Activated CD4-positive, alpha-beta T cell treated with anti-CD3 and anti-CD28 coated beads, Interleukin-2, amount 10 ng/mL, durations not matched to agents 24 days and 14 days (primary cell): ENCODE measurements around the gene TMEM127. TPM values are rescaled to one million over a fixed set of nuclear protein-coding genes. Genes with fewer than 3 reads are reported as not detected.
"Not testable (repeated sequence)": the region's sequence is repeated elsewhere in the genome, so short reads cannot be mapped to it uniquely, and the experiment has no call there.

ENCODE experiments used
- DNase-seq: peaks from one replicate; pipeline ENCODE4 v3.0.0; 2022
- H3K27ac Mint-ChIP-seq: one replicate; pipeline ENCODE4 v1.8.0; 2022; ENCODE audit warnings: mild to moderate bottlenecking, mixed read lengths
- H3K27me3 Mint-ChIP-seq: one replicate; pipeline ENCODE4 v1.8.0; 2022; ENCODE audit warnings: mixed read lengths
- H3K36me3 Mint-ChIP-seq: one replicate; pipeline ENCODE4 v1.8.0; 2022; ENCODE audit warnings: low read depth, mild to moderate bottlenecking, mixed read lengths
- H3K4me1 Mint-ChIP-seq: one replicate; pipeline ENCODE4 v1.8.0; 2021; ENCODE audit warnings: mixed read lengths
- H3K4me3 Mint-ChIP-seq: one replicate; pipeline ENCODE4 v1.8.0; 2022; ENCODE audit warnings: mild to moderate bottlenecking, moderate library complexity, mixed read lengths
- H3K9me3 Mint-ChIP-seq: one replicate; pipeline ENCODE4 v1.8.0; 2021; ENCODE audit warnings: mixed read lengths
- intact Hi-C: fragments of 100-400 bp; cut with micrococcal nuclease; formaldehyde crosslinking; loops from one replicate; pipeline ENCODE4 v1.15.1; 2023
- total RNA-seq: library from RNA; stranded (reverse); gene quantifications from 2 replicates; pipeline ENCODE4 v1.2.3, GENCODE V29; 2022

Gene TMEM127
- total RNA-seq: 31.6 and 33.1 TPM in 2 replicates

GRCh38 chr2:96265840-96266679 lies at the start of gene TMEM127, which contains the start of gene CIAO1:
Gene TMEM127, minus strand, starts transcription at chr2:96265997. Its CDS starts 616 bp downstream, at chr2:96265381.
Gene CIAO1, plus strand, starts transcription at chr2:96266225. Its CDS starts 126 bp downstream, at chr2:96266351.
- H3K4me1 Mint-ChIP-seq: peaks cover 38% of the 10 kb centered on the region
- peak within 1 kb of the TSS; percentile 99 for H3K4me3 Mint-ChIP-seq
- H3K27ac Mint-ChIP-seq: peak within 1 kb of the TSS; percentile 98
- H3K27me3 Mint-ChIP-seq: no peaks in the 10 kb centered on the region
- H3K36me3 Mint-ChIP-seq: peaks cover 49% of the 10 kb centered on the region
- H3K9me3 Mint-ChIP-seq: no peaks in the 10 kb centered on the region
- intact Hi-C loops: loop anchor here (1.0 to 5.0 kb wide), 9 partner anchors 24 to 551 kb away; partner anchors contain the start of genes ANKRD36C, ARID5A, CNNM3 and DUSP2
- DNase-seq: peak; percentile 100

GRCh38 chr2:96315005-96315399 lies 49.2 kb upstream of the TMEM127 start:
- H3K9me3 Mint-ChIP-seq: no peaks in the 10 kb centered on the region
- peaks cover 45% of the 10 kb centered on the region for H3K4me1 Mint-ChIP-seq

GRCh38 chr2:96308248-96308647 lies 42.5 kb upstream of the TMEM127 start:
- H3K4me1 Mint-ChIP-seq: peaks cover 39% of the 10 kb centered on the region
- no peaks in the 10 kb centered on the region for H3K9me3 Mint-ChIP-seq
- H3K27ac Mint-ChIP-seq: no peak overlapping the region
- no peak for DNase-seq
- peaks cover 34% of the 10 kb centered on the region for H3K36me3 Mint-ChIP-seq
- intact Hi-C loops: no loop called here
- H3K4me3 Mint-ChIP-seq: no peak overlapping the region
- no peaks in the 10 kb centered on the region for H3K27me3 Mint-ChIP-seq

More at GRCh38 chr2:96315005-96315399, 49.2 kb upstream of the TMEM127 start:
- intact Hi-C loops: no loop called here
- peaks cover 20% of the 10 kb centered on the region for H3K36me3 Mint-ChIP-seq
- peak overlapping the region; percentile 74 for H3K4me3 Mint-ChIP-seq
- peak overlapping the region; percentile 92 for H3K27ac Mint-ChIP-seq
- no peak for DNase-seq
- H3K27me3 Mint-ChIP-seq: no peaks in the 10 kb centered on the region

- H3K27me3 Mint-ChIP-seq: no peaks in the 10 kb centered on the region
- H3K4me3 Mint-ChIP-seq: peak overlapping the region; percentile 100
- intact Hi-C loops: no loop called here
- peak overlapping the region; percentile 99 for H3K27ac Mint-ChIP-seq
- H3K4me1 Mint-ChIP-seq: peaks cover 50% of the 10 kb centered on the region
- H3K36me3 Mint-ChIP-seq: peaks cover 51% of the 10 kb centered on the region
- no peak for DNase-seq
- H3K9me3 Mint-ChIP-seq: no peaks in the 10 kb centered on the region
These were observed 40.6 kb upstream of the TMEM127 start for GRCh38 chr2:96306370-96306769.

GRCh38 chr2:96305979-96306308 lies 40.1 kb upstream of the TMEM127 start:
- no peaks in the 10 kb centered on the region for H3K9me3 Mint-ChIP-seq
- peak overlapping the region; percentile 100 for H3K4me3 Mint-ChIP-seq
- intact Hi-C loops: loop anchor here (1.0 kb wide), 5 partner anchors 15 to 203 kb away; partner anchors contain the start of genes CIAO1 and ITPRIPL1
- H3K27me3 Mint-ChIP-seq: no peaks in the 10 kb centered on the region
- peaks cover 54% of the 10 kb centered on the region for H3K4me1 Mint-ChIP-seq
- H3K27ac Mint-ChIP-seq: peak overlapping the region; percentile 99
- peaks cover 55% of the 10 kb centered on the region for H3K36me3 Mint-ChIP-seq
- DNase-seq: no peak

- H3K36me3 Mint-ChIP-seq: peaks cover 58% of the 10 kb centered on the region
- peak; percentile 97 for DNase-seq
- H3K27ac Mint-ChIP-seq: peak within 1 kb of the TSS; percentile 99
- no peaks in the 10 kb centered on the region for H3K27me3 Mint-ChIP-seq
- intact Hi-C loops: loop anchor here (1.0 kb wide), 5 partner anchors 16 to 204 kb away; partner anchors contain the start of genes CIAO1 and ITPRIPL1
- no peaks in the 10 kb centered on the region for H3K9me3 Mint-ChIP-seq
- H3K4me1 Mint-ChIP-seq: peaks cover 56% of the 10 kb centered on the region
- H3K4me3 Mint-ChIP-seq: peak within 1 kb of the TSS; percentile 100
These were observed 39.5 kb upstream of the TMEM127 start, which contains the start of gene SNRNP200 for GRCh38 chr2:96305091-96305978. Gene SNRNP200, minus strand, starts transcription at chr2:96305546. Its CDS starts 109 bp downstream, at chr2:96305437.

GRCh38 chr2:96304606-96305005 lies 38.8 kb upstream of the TMEM127 start:
- H3K9me3 Mint-ChIP-seq: no peaks in the 10 kb centered on the region
- DNase-seq: no peak
- peak overlapping the region; percentile 99 for H3K27ac Mint-ChIP-seq
- peaks cover 51% of the 10 kb centered on the region for H3K4me1 Mint-ChIP-seq
- H3K4me3 Mint-ChIP-seq: peak overlapping the region; percentile 100
- H3K36me3 Mint-ChIP-seq: peaks cover 64% of the 10 kb centered on the region
- intact Hi-C loops: loop anchor here (1.0 kb wide), 5 partner anchors 17 to 205 kb away; partner anchors contain the start of genes CIAO1 and ITPRIPL1
- H3K27me3 Mint-ChIP-seq: no peaks in the 10 kb centered on the region

- peaks cover 51% of the 10 kb centered on the region for H3K4me1 Mint-ChIP-seq
These were observed 36.1 kb upstream of the TMEM127 start for GRCh38 chr2:96301865-96302264.

GRCh38 chr2:96296925-96297324 lies 31.1 kb upstream of the TMEM127 start:
- Mint-ChIP-seq H3K27ac (no peak overlapping the region), H3K9me3 (no peaks in the 10 kb centered on the region), H3K27me3 (no peaks in the 10 kb centered on the region), H3K36me3 (peaks cover 81% of the 10 kb centered on the region), H3K4me3 (no peak overlapping the region), H3K4me1 (peaks cover 18% of the 10 kb centered on the region)
- intact Hi-C loops: no loop called here
- no peak for DNase-seq

More at GRCh38 chr2:96301865-96302264, 36.1 kb upstream of the TMEM127 start:
- no peak overlapping the region for H3K4me3 Mint-ChIP-seq
- H3K36me3 Mint-ChIP-seq: peaks cover 84% of the 10 kb centered on the region
- no peak for DNase-seq
- no peaks in the 10 kb centered on the region for H3K9me3 Mint-ChIP-seq
- no peaks in the 10 kb centered on the region for H3K27me3 Mint-ChIP-seq
- H3K27ac Mint-ChIP-seq: no peak overlapping the region
- intact Hi-C loops: no loop called here

- H3K27me3 Mint-ChIP-seq, H3K9me3 Mint-ChIP-seq, H3K27ac Mint-ChIP-seq, intact Hi-C loops, DNase-seq, H3K4me1 Mint-ChIP-seq, H3K4me3 Mint-ChIP-seq: not testable (repeated sequence)
- peaks cover 82% of the 10 kb centered on the region for H3K36me3 Mint-ChIP-seq
These were observed 28.5 kb upstream of the TMEM127 start for GRCh38 chr2:96294271-96294670.

- Mint-ChIP-seq H3K36me3 (peaks cover 79% of the 10 kb centered on the region), H3K4me3 (no peak overlapping the region), H3K27me3 (no peaks in the 10 kb centered on the region), H3K27ac (no peak overlapping the region), H3K4me1 (peaks cover 7% of the 10 kb centered on the region), H3K9me3 (no peaks in the 10 kb centered on the region)
- DNase-seq: no peak
- intact Hi-C loops: no loop called here
These were observed 26.0 kb upstream of the TMEM127 start for GRCh38 chr2:96291751-96292150.

- H3K36me3 Mint-ChIP-seq: peaks cover 83% of the 10 kb centered on the region
- H3K9me3 Mint-ChIP-seq: no peaks in the 10 kb centered on the region
- DNase-seq: no peak
- no peaks in the 10 kb centered on the region for H3K27me3 Mint-ChIP-seq
- no peak overlapping the region for H3K4me3 Mint-ChIP-seq
- intact Hi-C loops: no loop called here
- H3K27ac Mint-ChIP-seq: peak overlapping the region; percentile 22
- peaks cover 4% of the 10 kb centered on the region for H3K4me1 Mint-ChIP-seq
These were observed 21.6 kb upstream of the TMEM127 start for GRCh38 chr2:96287273-96287856.

GRCh38 chr2:96276787-96277499 lies 11.1 kb upstream of the TMEM127 start:
- intact Hi-C loops: no loop called here
- no peak overlapping the region for H3K4me3 Mint-ChIP-seq
- H3K27ac Mint-ChIP-seq: no peak overlapping the region
- DNase-seq: no peak
- no peaks in the 10 kb centered on the region for H3K27me3 Mint-ChIP-seq
- peaks cover 80% of the 10 kb centered on the region for H3K36me3 Mint-ChIP-seq
- peaks cover 4% of the 10 kb centered on the region for H3K4me1 Mint-ChIP-seq
- no peaks in the 10 kb centered on the region for H3K9me3 Mint-ChIP-seq
